ENCODE measurements around the gene ZBTB8OS.

ZBTB8OS gene

GRCh38 chr1:32606565-32607371 lies 43.6 kb downstream of the ZBTB8OS start:
- no peak for DNase-seq

- no peak for DNase-seq
These were observed 44.5 kb downstream of the ZBTB8OS start for GRCh38 chr1:32605711-32606424.

DNA sequence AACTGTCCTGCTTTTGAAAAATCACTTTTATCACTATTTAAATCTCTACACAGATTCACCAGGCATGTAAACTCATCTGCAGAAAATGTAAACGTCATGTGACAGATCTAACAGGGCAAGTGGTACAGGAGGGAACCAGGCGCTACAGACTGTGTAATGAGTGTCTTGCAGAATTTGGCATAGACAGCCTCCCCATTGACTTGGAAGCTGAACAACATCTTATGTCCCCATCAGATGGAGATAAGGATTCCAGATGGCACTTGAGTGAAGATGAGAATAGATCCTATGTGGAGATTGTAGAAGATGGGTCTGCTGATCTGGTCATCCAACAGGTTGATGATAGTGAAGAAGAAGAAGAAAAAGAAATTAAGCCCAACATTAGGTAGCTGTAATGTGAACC lies 50.3 kb downstream of the ZBTB8OS start:
- DNase-seq, result no peak

GRCh38 chr1:32592943-32593342 lies 57.4 kb downstream of the ZBTB8OS start:
- DNase-seq, result no peak

DNA sequence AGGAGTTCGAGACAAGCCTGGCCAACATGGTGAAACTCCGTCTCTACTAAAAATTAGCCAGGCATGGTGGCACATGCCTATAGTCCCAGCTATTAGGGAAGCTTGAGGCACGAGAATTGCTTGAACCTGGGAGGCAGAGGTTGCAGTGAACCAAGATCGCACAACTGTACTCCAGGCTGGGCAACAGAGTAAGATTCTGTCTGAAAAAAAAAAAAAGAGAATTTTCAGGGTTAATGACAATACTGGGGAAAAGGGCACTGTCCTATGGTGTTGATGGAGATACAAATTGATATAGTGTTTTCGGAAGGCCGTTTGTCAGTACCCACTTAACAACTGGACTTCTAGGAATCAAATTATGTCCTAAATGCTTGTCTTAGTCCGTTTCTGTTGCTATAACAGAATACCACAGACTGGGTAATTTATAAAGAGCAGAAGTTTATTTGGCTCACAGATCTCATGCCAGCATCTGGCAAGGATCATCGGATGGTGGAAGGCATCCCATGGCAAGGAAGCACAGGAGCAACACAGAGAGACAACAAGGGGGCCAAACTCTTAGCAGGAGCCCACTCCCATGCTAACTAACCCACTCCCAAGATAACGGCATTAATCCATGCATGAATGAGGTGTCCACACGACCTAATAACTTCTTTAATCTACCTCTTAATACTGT lies 69.9 kb downstream of the ZBTB8OS start:
- DNase-seq, result no peak
